B cell (primary cell): ENCODE measurements around the gene MAP3K4.

ENCODE experiments used
- CTCF ChIP-seq: fragments of 200-600 bp; IDR thresholded peaks from one replicate; pipeline ENCODE4 v1.8.0; 2022; ENCODE audit warnings: antibody characterized with exemption, mild to moderate bottlenecking
- EZH2 ChIP-seq: IDR thresholded peaks from 2 replicates; pipeline ENCODE4 v1.6.1; 2012; ENCODE audit warnings: borderline replicate concordance, low read depth, mild to moderate bottlenecking, moderate library complexity, low read length; ENCODE audit not compliant: insufficient read depth, poor library complexity, severe bottlenecking

- TF ChIP-seq CTCF: no peak
- no peak for TF ChIP-seq EZH2
Measured at GRCh38 chr6:161076181-161076677, 84.7 kb downstream of the MAP3K4 start.
